Omental fat pad (tissue), 4 donors: ENCODE data around the gene PLEKHA1. TPM values are rescaled to one million over a fixed set of nuclear protein-coding genes. Genes with fewer than 3 reads are reported as not detected.

Source experiments
- ATAC-seq: fragments of 150-250 bp; one replicate; pipeline ENCODE4 v1.9.1; 2016; ENCODE audit warnings: mild to moderate bottlenecking, moderate library complexity; ENCODE audit not compliant: low FRiP score
- DNase-seq: peaks from one replicate; pipeline ENCODE4 v3.0.0-alpha.2; 2019; ENCODE audit warnings: low spot score
- total RNA-seq, 4 donors: library from RNA; depleted of rRNA; stranded (reverse); fragments of >200 nt; gene quantifications; one replicate each; pipeline ENCODE4 v1.1.0, GENCODE V29; 2016
- TF ChIP-seq, protein P1 (sequence below), 3 donors: fragments of 450-650 bp; IDR thresholded peaks; one replicate each; pipeline ENCODE4 v1.5.1; 2016 to 2017; ENCODE audit warnings: antibody characterized with exemption in 3 of 3, mild to moderate bottlenecking in 3 of 3, moderate library complexity in 2 of 3

The PLEKHA1 gene
- total RNA-seq, 4 donors from 2014 or later: 22.9 to 30.8 (median 26.8) TPM

DNA sequence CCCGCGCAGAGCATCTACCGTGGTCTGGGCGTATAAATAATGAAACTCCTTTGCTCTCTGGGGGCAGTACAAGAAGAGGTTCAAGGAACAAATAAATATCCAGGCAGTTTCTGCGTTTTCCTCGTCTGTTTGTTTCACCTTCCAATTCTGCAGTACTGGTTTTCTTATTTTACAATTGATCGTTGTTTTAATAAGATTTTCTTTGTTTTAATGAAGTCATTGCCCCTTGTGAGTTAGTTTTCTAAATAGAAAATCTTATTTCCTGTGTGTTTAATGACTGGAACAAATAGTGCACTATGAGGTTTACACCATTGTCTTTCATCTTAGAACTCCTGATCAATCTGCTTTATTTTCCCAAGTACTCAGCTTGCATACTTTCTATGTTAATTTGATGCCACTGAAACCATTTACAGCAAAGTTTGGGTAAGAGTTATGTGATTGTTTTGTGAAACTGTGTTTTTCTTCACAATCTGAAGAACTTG, 1.2 kb downstream of the PLEKHA1 start:
- no peak for ATAC-seq
- TF ChIP-seq, protein P1, sequence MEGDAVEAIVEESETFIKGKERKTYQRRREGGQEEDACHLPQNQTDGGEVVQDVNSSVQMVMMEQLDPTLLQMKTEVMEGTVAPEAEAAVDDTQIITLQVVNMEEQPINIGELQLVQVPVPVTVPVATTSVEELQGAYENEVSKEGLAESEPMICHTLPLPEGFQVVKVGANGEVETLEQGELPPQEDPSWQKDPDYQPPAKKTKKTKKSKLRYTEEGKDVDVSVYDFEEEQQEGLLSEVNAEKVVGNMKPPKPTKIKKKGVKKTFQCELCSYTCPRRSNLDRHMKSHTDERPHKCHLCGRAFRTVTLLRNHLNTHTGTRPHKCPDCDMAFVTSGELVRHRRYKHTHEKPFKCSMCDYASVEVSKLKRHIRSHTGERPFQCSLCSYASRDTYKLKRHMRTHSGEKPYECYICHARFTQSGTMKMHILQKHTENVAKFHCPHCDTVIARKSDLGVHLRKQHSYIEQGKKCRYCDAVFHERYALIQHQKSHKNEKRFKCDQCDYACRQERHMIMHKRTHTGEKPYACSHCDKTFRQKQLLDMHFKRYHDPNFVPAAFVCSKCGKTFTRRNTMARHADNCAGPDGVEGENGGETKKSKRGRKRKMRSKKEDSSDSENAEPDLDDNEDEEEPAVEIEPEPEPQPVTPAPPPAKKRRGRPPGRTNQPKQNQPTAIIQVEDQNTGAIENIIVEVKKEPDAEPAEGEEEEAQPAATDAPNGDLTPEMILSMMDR (IDR thresholded peaks at IDR 0.05): no peak
- DNase-seq: no peak

DNA sequence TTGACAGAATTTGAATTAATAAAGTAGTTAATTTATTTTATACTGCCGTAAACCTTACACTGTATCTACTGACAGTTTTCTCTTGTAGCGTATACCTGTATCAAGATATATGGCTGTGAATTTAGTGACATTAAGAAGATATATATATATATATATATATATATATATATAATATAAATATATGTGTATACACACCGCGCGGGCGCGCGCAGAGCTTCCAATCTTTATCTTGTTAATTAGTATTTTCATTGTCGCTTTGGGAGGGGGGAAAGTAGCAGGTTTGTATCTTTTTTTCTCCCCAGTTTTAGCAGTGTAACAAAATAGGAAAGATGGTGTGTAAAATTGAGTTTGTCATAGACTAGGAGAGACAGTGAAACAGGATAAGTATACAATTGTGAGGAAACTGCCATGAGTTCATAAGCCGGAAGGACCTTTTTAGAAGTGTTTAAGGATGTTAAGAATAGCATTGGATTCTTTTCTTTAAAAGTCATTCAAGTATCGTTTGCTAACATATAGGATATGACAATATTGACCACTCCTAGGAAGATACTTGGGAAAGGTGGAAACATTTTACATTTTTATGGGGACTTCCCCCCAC, 2.0 kb downstream of the PLEKHA1 start:
- ATAC-seq (no peak), DNase-seq (no peak)
- TF ChIP-seq, protein P1 (IDR thresholded peaks at IDR 0.05): no peak

DNA sequence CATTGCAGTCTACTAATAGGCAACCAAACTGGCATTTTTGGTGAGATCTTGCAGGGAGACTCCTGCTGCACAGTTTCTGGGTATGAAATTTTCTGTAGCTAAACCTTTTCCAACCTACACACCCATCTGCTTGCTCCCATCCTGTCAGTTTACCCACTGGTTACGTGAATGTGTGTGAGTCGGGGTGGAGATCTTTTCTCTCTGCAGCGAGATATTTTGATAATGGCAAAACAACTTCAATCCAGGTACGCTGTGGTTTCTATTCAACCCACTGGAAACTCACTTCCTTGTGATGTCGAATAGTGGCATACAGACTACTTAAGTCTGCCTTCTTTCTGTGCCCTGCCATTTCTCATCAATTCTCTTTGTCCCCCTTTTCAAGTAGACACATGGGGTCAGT, 4.5 kb downstream of the PLEKHA1 start:
- TF ChIP-seq, protein P1 (IDR thresholded peaks at IDR 0.05): no peak
- no peak for DNase-seq

DNA sequence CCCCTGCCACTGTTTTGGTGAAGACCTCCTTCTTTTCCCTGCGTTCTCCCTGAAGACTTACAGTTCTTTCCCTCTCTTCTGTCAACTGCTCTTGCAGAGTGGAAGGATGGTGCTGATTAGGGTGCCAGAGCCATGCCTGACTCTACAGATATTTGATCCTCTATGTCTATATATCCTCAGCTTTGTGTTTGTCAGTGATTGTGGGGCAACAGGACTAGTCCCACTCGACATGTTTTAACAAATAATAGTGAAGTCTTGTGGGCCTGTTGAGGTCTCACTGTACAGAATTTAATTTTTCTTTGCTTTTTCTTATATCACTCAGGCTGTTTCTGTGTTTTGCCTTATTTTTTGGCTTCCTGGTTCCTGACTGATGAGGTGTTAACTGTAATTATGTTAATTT, 5.0 kb downstream of the PLEKHA1 start:
- ATAC-seq (no peak), DNase-seq (no peak)
- TF ChIP-seq, protein P1 (IDR thresholded peaks at IDR 0.05): no peak

More for the DNA sequence above, 4.5 kb downstream of the PLEKHA1 start:
- no peak for ATAC-seq

DNA sequence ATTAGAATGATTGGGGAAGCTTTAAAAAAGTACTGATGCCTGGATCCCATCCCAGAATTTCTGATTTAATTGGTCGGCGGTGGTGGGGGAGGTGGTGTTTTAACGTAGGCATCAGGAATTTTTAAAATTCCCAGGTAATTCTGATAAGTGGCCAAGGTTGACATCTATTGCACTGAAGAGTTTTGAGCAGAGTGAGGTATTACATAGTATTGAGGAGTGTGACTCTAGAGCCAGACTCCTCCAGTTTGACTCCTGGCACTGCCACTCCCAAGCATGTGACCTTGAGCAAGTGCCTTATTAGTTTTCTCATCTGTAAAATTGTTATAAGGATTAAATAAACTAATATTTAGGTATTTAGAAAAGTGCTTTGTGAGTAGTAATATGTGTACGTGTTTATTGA, 6.2 kb downstream of the PLEKHA1 start:
- no peak for DNase-seq
- no peak for ATAC-seq
- TF ChIP-seq, protein P1 (IDR thresholded peaks at IDR 0.05): no peak

DNA sequence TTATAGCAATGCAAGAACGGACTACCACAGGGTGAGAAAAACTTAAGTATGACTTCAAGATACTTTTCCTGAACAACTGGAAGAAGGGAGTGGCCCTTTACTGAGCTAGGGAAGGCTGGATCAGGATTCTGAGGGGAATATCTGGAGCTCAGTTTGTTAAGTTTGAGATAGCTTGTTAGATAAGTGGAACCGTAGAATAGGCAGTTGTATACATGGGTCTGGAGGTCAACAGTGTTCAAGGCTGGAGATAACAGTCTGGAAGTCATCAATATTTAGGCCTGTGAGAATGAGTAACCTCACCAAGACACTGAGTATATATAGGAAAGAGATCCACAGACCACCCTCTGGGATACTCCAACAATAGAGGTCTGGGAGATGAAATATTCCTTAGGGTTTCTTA, 7.2 kb downstream of the PLEKHA1 start:
- TF ChIP-seq, protein P1 (IDR thresholded peaks at IDR 0.05): no peak
- DNase-seq (no peak), ATAC-seq (no peak)

DNA sequence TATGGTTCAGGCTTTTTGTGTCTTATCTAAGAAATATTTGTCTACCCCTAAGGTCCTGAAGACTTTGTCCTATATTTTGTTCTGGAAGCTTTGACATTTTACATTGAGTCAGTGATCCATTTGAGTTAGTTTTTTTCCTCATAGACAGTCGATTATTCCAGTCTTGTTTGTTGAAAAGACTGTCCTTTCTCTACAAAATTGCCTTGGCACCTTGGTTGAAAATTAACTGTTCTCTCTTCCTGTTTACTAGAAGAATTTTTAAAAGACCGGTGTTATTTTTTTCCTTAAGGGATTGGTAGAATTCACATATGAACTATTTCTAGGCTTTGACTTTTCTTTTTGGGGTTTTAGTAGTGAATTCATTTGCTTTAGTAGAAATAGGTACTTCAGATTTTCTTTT, 12.0 kb downstream of the PLEKHA1 start:
- TF ChIP-seq, protein P1 (IDR thresholded peaks at IDR 0.05): no peak
- ATAC-seq (no peak), DNase-seq (no peak)
